CD4-positive, alpha-beta memory T cell (primary cell): ENCODE measurements around the gene RPL7L1. TPM values are rescaled to one million over a fixed set of nuclear protein-coding genes. Genes with fewer than 3 reads are reported as not detected.
"Not testable (repeated sequence)": the region's sequence is repeated elsewhere in the genome, so short reads cannot be mapped to it uniquely, and the experiment has no call there.

Experiments
- CTCF ChIA-PET: fragments of 350-600 bp; sonication (Branson Sonifier 250); formaldehyde crosslinking; loops from one replicate; lab custom pipeline; 2021; ENCODE audit warnings: inconsistent platforms; ENCODE audit not compliant: partially characterized antibody; lab: Charles Lee
- POLR2A ChIA-PET: fragments of 350-600 bp; sonication (Branson Sonifier 250); formaldehyde crosslinking; loops from one replicate; lab custom pipeline; 2021; ENCODE audit not compliant: partially characterized antibody; lab: Charles Lee
- DNase-seq, 5 donors: peaks; one replicate each; pipeline versions ENCODE4 v3.0.0 to v3.0.0-alpha.2; 2020 to 2022; ENCODE audit warnings: mixed read lengths in 1 of 5
- H3K27ac ChIP-seq: one replicate; pipeline ENCODE4 v1.7.0; 2013; ENCODE audit warnings: low read depth, low read length
- H3K27me3 ChIP-seq: 2 replicates; pipeline ENCODE4 v1.7.0; 2013; ENCODE audit warnings: mild to moderate bottlenecking, low read length, moderate library complexity; ENCODE audit not compliant: insufficient read depth
- H3K36me3 ChIP-seq: 2 replicates; pipeline ENCODE4 v1.7.0; 2013; ENCODE audit warnings: mild to moderate bottlenecking, low read length, moderate library complexity; ENCODE audit not compliant: insufficient read depth
- H3K4me1 ChIP-seq: 2 replicates; pipeline ENCODE4 v1.7.0; 2013; ENCODE audit warnings: mild to moderate bottlenecking, low read length, moderate library complexity; ENCODE audit not compliant: insufficient read depth
- H3K4me3 ChIP-seq, 2 donors: one replicate each; pipeline ENCODE4 v1.7.0; 2013; ENCODE audit warnings: low read length in 2 of 2, mild to moderate bottlenecking in 1 of 2
- H3K9me3 ChIP-seq, 2 donors: one replicate each; pipeline ENCODE4 v1.7.0; 2013; ENCODE audit warnings: low read length in 2 of 2, control low read depth in 1 of 2; ENCODE audit not compliant: control insufficient read depth in 1 of 2
- H3K27ac Mint-ChIP-seq, 7 donors: one replicate each; pipeline ENCODE4 v1.8.0; 2020 to 2021; ENCODE audit warnings: mixed read lengths in 7 of 7, mild to moderate bottlenecking in 6 of 7, inconsistent platforms in 3 of 7, moderate library complexity in 3 of 7
- H3K27me3 Mint-ChIP-seq, 2 donors: one replicate each; pipeline ENCODE4 v1.8.0; 2020 to 2021; ENCODE audit warnings: mixed read lengths in 2 of 2
- H3K36me3 Mint-ChIP-seq, 2 donors: one replicate each; pipeline ENCODE4 v1.8.0; 2020 to 2021; ENCODE audit warnings: mixed read lengths in 2 of 2, inconsistent platforms in 1 of 2, mild to moderate bottlenecking in 1 of 2
- H3K4me1 Mint-ChIP-seq, 4 donors: one replicate each; pipeline ENCODE4 v1.8.0; 2020 to 2021; ENCODE audit warnings: mixed read lengths in 4 of 4, mild to moderate bottlenecking in 1 of 4
- H3K4me3 Mint-ChIP-seq, 8 donors: one replicate each; pipeline ENCODE4 v1.8.0; 2020 to 2021; ENCODE audit warnings: mixed read lengths in 8 of 8, mild to moderate bottlenecking in 7 of 8, moderate library complexity in 6 of 8, inconsistent platforms in 3 of 8
- H3K9me3 Mint-ChIP-seq, 8 donors: one replicate each; pipeline ENCODE4 v1.8.0; 2020 to 2021; ENCODE audit warnings: mixed read lengths in 8 of 8, mild to moderate bottlenecking in 5 of 8, inconsistent platforms in 3 of 8, moderate library complexity in 1 of 8
- intact Hi-C: fragments of 100-400 bp; cut with micrococcal nuclease; formaldehyde crosslinking; loops from one replicate; pipeline ENCODE4 v1.15.1; 2023
- polyA plus RNA-seq, 2 donors: library from polyadenylated mRNA; unstranded; fragments of 300-500 nt; fragmentation: Illumina TruSeq; gene quantifications; one replicate each; pipeline ENCODE4 v1.2.3, GENCODE V29; 2021
- total RNA-seq, 2 experiments: library from RNA; stranded (reverse); gene quantifications; one replicate each; pipeline ENCODE4 v1.2.3, GENCODE V29; 2021

RPL7L1 gene
- total and polyA plus RNA-seq, 4 experiments from 2014 or later: 39.6 to 89.8 (median 85.7) TPM

DNA sequence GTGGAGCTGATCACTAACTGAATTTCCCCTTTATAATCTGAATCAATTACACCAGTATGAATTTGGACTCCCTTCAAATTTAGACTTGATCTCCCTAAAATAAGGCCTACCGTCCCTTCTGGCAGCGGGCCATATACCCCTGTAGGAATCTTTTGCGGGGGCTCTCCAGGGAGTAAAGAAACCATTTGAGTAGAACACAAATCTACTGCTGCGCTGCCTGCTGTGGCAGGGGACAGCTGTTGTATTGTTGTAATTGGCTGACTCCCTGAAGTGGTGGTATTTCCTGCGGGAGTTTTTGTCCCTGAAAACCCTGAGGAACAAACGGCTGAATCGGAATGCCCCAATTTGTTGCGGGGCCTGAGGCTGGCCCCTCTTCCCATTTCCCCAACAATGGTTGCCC lies 20.5 kb downstream of the RPL7L1 start:
- Histone ChIP-seq H3K36me3 (no peaks in the 10 kb centered on the region), H3K4me1 (peaks cover 8% of the 10 kb centered on the region), H3K27ac (no peak overlapping the region), H3K4me3 (no peak overlapping the region), H3K9me3 (no peaks in the 10 kb centered on the region), H3K27me3 (no peaks in the 10 kb centered on the region)
- ChIA-PET CTCF (interaction anchor here (1.0 to 4.7 kb wide), 13 partner anchors 8 to 498 kb away, joined by 3 to 69 read pairs (median 10); partner anchors contain the start of genes CNPY3 and RPL7L1), POLR2A (interaction anchor here (1.3 kb wide), 1 partner anchor 9 kb away, joined by 4 read pairs; a partner anchor contains a TSS)
- H3K4me3 Mint-ChIP-seq: no peak overlapping the region
- no peaks in the 10 kb centered on the region for H3K36me3 Mint-ChIP-seq
- DNase-seq: no peak
- no peaks in the 10 kb centered on the region for H3K27me3 Mint-ChIP-seq
- no peaks in the 10 kb centered on the region for H3K9me3 Mint-ChIP-seq
- H3K27ac Mint-ChIP-seq: peak overlapping the region in 1 of 7 donors; percentile 71
- H3K4me1 Mint-ChIP-seq: peaks cover 4 to 11% (median 6%) of the 10 kb centered on the region in 4 donors
- intact Hi-C loops: loop anchor here (1.0 to 5.0 kb wide), 4 partner anchors 21 to 239 kb away; partner anchors contain the start of genes KLHDC3, MEA1 and RPL7L1

- Mint-ChIP-seq H3K27ac (peak overlapping the region in 1 of 7 donors; percentile 4), H3K4me3 (no peak overlapping the region)
- no peak overlapping the region for H3K27ac ChIP-seq
These were observed 22.1 kb downstream of the RPL7L1 start for GRCh38 chr6:42901538-42901957.

DNA sequence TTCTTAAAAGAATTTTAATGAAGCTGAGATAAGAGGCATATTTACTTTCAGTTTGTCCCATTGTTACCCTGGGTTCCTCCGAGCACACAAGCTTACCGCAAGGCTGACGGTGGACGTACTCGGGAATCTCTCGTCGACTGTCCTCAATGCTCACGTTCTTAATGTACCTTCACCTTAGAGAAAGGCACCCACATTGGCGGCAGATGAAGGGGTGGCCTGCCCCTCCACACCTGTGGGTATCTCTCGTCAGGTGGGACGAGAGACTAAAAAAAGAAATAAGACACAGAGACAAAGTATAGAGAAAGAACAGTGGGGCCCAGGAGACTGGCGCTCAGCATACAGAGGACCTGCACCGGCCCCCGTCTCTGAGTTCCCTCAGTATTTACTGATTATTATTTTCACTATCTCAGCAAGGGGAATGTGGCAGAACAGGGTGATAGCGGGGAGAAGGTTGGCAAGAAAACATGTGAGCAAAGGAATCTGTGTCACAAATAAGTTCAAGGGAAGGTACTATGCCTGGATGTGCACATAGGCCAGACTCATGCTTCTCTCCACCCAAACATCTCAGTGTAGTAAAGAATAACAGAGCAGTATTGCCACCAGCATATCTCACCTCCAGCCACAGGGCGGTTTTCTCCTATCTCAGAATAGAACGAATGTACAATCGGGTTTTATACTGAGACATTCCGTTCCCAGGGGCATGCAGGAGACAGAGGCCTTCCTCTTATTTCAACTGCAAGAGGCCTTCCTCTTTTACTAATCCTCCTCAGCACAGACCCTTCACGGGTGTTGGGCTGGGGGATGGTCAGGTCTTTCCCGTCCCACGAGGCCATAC lies 23.2 kb downstream of the RPL7L1 start:
- DNase-seq, POLR2A ChIA-PET, H3K27me3 Mint-ChIP-seq, H3K4me1 ChIP-seq, H3K4me3 Mint-ChIP-seq, H3K27me3 ChIP-seq, H3K9me3 ChIP-seq, H3K36me3 Mint-ChIP-seq, H3K4me3 ChIP-seq, H3K27ac ChIP-seq, H3K36me3 ChIP-seq, H3K9me3 Mint-ChIP-seq: not testable (repeated sequence)
- intact Hi-C loops: loop anchor here (5.0 kb wide), 1 partner anchor 110 kb away; the partner anchor contains the start of genes KLHDC3 and MEA1
- H3K4me1 Mint-ChIP-seq: peaks cover 4 to 11% (median 6%) of the 10 kb centered on the region in 4 donors
- CTCF ChIA-PET: interaction anchor here (1.4 to 4.7 kb wide), 6 partner anchors 8 to 241 kb away, joined by 3 to 69 read pairs (median 10); a partner anchor contains a TSS
- H3K27ac Mint-ChIP-seq: peak overlapping the region in 1 of 7 donors; percentile 38

More at GRCh38 chr6:42901538-42901957, 22.1 kb downstream of the RPL7L1 start:
- Mint-ChIP-seq H3K36me3 (no peaks in the 10 kb centered on the region), H3K9me3 (no peaks in the 10 kb centered on the region), H3K4me1 (peaks cover 4 to 11% (median 6%) of the 10 kb centered on the region in 4 donors), H3K27me3 (no peaks in the 10 kb centered on the region)
- CTCF ChIA-PET: interaction anchor here (0.6 to 4.7 kb wide), 25 partner anchors 9 to 496 kb away, joined by 3 to 69 read pairs (median 4); partner anchors contain the start of genes CNPY3, CUL9, DNPH1 and RPL7L1
- Histone ChIP-seq H3K36me3 (no peaks in the 10 kb centered on the region), H3K4me3 (no peak overlapping the region), H3K4me1 (peaks cover 8% of the 10 kb centered on the region), H3K27me3 (no peaks in the 10 kb centered on the region), H3K9me3 (no peaks in the 10 kb centered on the region)
- peak; percentile 71 to 80 (median 77) for DNase-seq
- POLR2A ChIA-PET: interaction anchor here (1.3 to 1.5 kb wide), 3 partner anchors 28 to 242 kb away, joined by 3 to 4 read pairs (median 3); partner anchors contain the start of gene CNPY3
- intact Hi-C loops: loop anchor here (1.0 to 5.0 kb wide), 5 partner anchors 28 to 497 kb away; partner anchors contain the start of genes CNPY3, KLHDC3 and MEA1

DNA sequence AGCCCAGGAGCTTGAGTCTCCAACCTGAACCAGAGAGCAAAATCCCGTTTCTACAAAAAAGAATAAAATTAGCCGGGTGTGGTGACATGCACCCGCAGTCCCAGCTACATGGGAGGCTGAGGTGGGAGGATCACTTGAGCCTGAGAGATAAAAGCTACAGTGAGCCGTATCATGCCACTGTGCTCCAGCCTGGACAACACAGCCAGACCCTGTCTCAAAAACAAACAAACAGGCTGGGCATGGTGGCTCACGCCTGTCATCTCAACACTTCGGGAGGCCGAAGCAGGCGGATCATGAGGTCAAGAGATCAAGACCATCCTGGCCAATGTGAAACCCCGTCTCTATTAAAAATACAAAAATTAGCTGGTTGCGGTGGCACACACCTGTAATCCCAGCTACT lies 25.1 kb downstream of the RPL7L1 start:
- Mint-ChIP-seq H3K27ac (no peak overlapping the region), H3K27me3 (no peaks in the 10 kb centered on the region), H3K36me3 (no peaks in the 10 kb centered on the region), H3K4me1 (peaks cover 4 to 7% (median 5%) of the 10 kb centered on the region in 4 donors), H3K9me3 (no peaks in the 10 kb centered on the region), H3K4me3 (no peak overlapping the region)
- Histone ChIP-seq H3K9me3 (no peaks in the 10 kb centered on the region), H3K27ac (no peak overlapping the region), H3K4me3 (no peak overlapping the region), H3K4me1 (peaks cover 8% of the 10 kb centered on the region), H3K36me3 (no peaks in the 10 kb centered on the region), H3K27me3 (no peaks in the 10 kb centered on the region)
- intact Hi-C loops: loop anchor here (5.0 kb wide), 1 partner anchor 108 kb away; the partner anchor contains the start of genes KLHDC3 and MEA1
- DNase-seq: no peak
- POLR2A ChIA-PET: no interaction called here
- CTCF ChIA-PET: interaction anchor here (2.6 kb wide), 1 partner anchor 238 kb away, joined by 16 read pairs; no protein-coding TSS in a partner anchor

- Mint-ChIP-seq H3K27me3 (peaks cover 0 to 6% of the 10 kb centered on the region in 2 donors), H3K4me3 (no peak overlapping the region), H3K9me3 (no peaks in the 10 kb centered on the region), H3K27ac (no peak overlapping the region), H3K36me3 (no peaks in the 10 kb centered on the region), H3K4me1 (peaks cover 0 to 4% (median 0%) of the 10 kb centered on the region in 4 donors)
- intact Hi-C loops: no loop called here
- no peaks in the 10 kb centered on the region for H3K4me1 ChIP-seq
- no peaks in the 10 kb centered on the region for H3K9me3 ChIP-seq
- no peaks in the 10 kb centered on the region for H3K27me3 ChIP-seq
- no peak for DNase-seq
- no peak overlapping the region for H3K4me3 ChIP-seq
- H3K36me3 ChIP-seq: no peaks in the 10 kb centered on the region
- H3K27ac ChIP-seq: no peak overlapping the region
- POLR2A ChIA-PET: no interaction called here
- CTCF ChIA-PET: interaction anchor here (2.1 kb wide), 1 partner anchor 237 kb away, joined by 10 read pairs; no protein-coding TSS in a partner anchor
These were observed 27.9 kb downstream of the RPL7L1 start for GRCh38 chr6:42907336-42907735.

DNA sequence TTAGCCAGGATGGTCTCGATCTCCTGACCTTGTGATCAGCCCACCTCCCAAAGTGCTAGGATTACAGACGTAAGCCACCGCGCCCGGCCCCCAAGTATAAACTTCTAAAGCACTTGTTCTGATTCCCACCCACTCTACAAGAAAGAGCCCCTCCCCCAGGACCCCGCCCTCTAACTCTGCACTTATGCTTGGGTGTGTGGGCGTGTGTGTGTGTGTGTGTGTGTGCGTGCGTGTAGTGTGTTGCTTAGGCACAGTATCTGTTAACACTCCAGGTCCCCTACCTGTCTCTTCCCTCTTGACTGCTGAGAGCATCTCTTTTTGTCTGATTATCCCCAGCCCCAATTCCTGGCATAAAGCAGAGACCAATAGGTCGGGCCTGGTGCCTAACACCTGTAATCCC lies 30.4 kb downstream of the RPL7L1 start:
- H3K4me3 ChIP-seq: no peak overlapping the region
- ChIA-PET CTCF (interaction anchor here (0.6 to 0.9 kb wide), 3 partner anchors 8 to 888 kb away, joined by 3 to 6 read pairs (median 4); no protein-coding TSS in a partner anchor), POLR2A (no interaction called here)
- no peak for DNase-seq
- no peaks in the 10 kb centered on the region for H3K9me3 ChIP-seq
- H3K9me3 Mint-ChIP-seq: no peaks in the 10 kb centered on the region
- no peaks in the 10 kb centered on the region for H3K36me3 ChIP-seq
- no peaks in the 10 kb centered on the region for H3K4me1 ChIP-seq
- peaks cover 0 to 4% (median 0%) of the 10 kb centered on the region in 4 donors for H3K4me1 Mint-ChIP-seq
- intact Hi-C loops: no loop called here
- H3K36me3 Mint-ChIP-seq: no peaks in the 10 kb centered on the region
- H3K27ac Mint-ChIP-seq: no peak overlapping the region
- peaks cover 1 to 10% of the 10 kb centered on the region in 2 donors for H3K27me3 Mint-ChIP-seq
- H3K4me3 Mint-ChIP-seq: no peak overlapping the region
- H3K27me3 ChIP-seq: no peaks in the 10 kb centered on the region
- no peak overlapping the region for H3K27ac ChIP-seq
